Mesendoderm (in vitro differentiated cells): Measurements from ENCODE around the gene NOD1.

Source experiments
- DNase-seq: peaks from one replicate; pipeline ENCODE4 v3.0.0; 2013
- H2AK5ac ChIP-seq: 2 replicates; pipeline ENCODE4 v1.6.1; 2013; ENCODE audit warnings: low read length, inconsistent platforms
- H2BK120ac ChIP-seq: 2 replicates; pipeline ENCODE4 v1.6.1; 2013; ENCODE audit warnings: low read depth, mild to moderate bottlenecking, low read length, moderate library complexity, mixed read lengths
- H2BK15ac ChIP-seq: replicated peaks from 2 replicates; pipeline ENCODE4 v1.6.1; 2013; ENCODE audit warnings: low read depth, mild to moderate bottlenecking, moderate library complexity
- H2BK5ac ChIP-seq: 2 replicates; pipeline ENCODE4 v1.6.1; 2013; ENCODE audit warnings: low read length, inconsistent platforms
- H3K18ac ChIP-seq: 2 replicates; pipeline ENCODE4 v1.6.1; 2013; ENCODE audit warnings: mild to moderate bottlenecking, low read length, mixed read lengths
- H3K23ac ChIP-seq: one replicate; pipeline ENCODE4 v1.6.1; 2013; ENCODE audit warnings: low read length
- H3K27ac ChIP-seq: 2 replicates; pipeline ENCODE4 v1.5.1; 2013; ENCODE audit warnings: low read depth, mild to moderate bottlenecking, inconsistent platforms, low read length, moderate library complexity
- H3K27me3 ChIP-seq: 2 replicates; pipeline ENCODE4 v1.6.1; 2013; ENCODE audit warnings: low read length, control low read depth, mild to moderate bottlenecking, inconsistent platforms; ENCODE audit not compliant: insufficient read depth, poor library complexity
- H3K36me3 ChIP-seq: 2 replicates; pipeline ENCODE4 v1.6.1; 2013; ENCODE audit warnings: low read length, inconsistent platforms; ENCODE audit not compliant: control insufficient read depth, insufficient read depth
- H3K4ac ChIP-seq: one replicate; pipeline ENCODE4 v1.6.1; 2013; ENCODE audit warnings: low read depth, mild to moderate bottlenecking, low read length, moderate library complexity
- H3K4me1 ChIP-seq: 2 replicates; pipeline ENCODE4 v1.6.1; 2013; ENCODE audit warnings: low read depth, low read length, inconsistent platforms; ENCODE audit not compliant: control insufficient read depth
- H3K4me2 ChIP-seq: 2 replicates; pipeline ENCODE4 v1.6.1; 2013; ENCODE audit warnings: low read length
- H3K4me3 ChIP-seq: 2 replicates; pipeline ENCODE4 v1.5.1; 2013; ENCODE audit warnings: mild to moderate bottlenecking, low read length
- H3K56ac ChIP-seq: one replicate; pipeline ENCODE4 v1.6.1; 2013; ENCODE audit warnings: low read length
- H3K79me1 ChIP-seq: 2 replicates; pipeline ENCODE4 v1.6.1; 2013; ENCODE audit warnings: low read length, inconsistent platforms
- H3K79me2 ChIP-seq: 2 replicates; pipeline ENCODE4 v1.6.1; 2013; ENCODE audit warnings: mild to moderate bottlenecking, low read length; ENCODE audit not compliant: control insufficient read depth, insufficient read depth
- H3K9ac ChIP-seq: 2 replicates; pipeline ENCODE4 v1.6.1; 2013; ENCODE audit warnings: low read length, inconsistent platforms
- H4K5ac ChIP-seq: one replicate; pipeline ENCODE4 v1.6.1; 2013; ENCODE audit warnings: low read length
- H4K8ac ChIP-seq: one replicate; pipeline ENCODE4 v1.6.1; 2013; ENCODE audit warnings: low read depth, mild to moderate bottlenecking, control low read depth, low read length, moderate library complexity
- WGBS: extraction: QIAGEN DNeasy Blood & Tissue Kit; methylation state at CpG from one replicate; pipeline ENCODE4 v1.1.7; 2013; ENCODE audit warnings: low lambda C conversion rate, missing lambda C conversion rate; ENCODE audit not compliant: insufficient coverage; ENCODE audit errors: extremely low coverage; 5-methylcytosine and 5-hydroxymethylcytosine counted together

NOD1 gene

DNA sequence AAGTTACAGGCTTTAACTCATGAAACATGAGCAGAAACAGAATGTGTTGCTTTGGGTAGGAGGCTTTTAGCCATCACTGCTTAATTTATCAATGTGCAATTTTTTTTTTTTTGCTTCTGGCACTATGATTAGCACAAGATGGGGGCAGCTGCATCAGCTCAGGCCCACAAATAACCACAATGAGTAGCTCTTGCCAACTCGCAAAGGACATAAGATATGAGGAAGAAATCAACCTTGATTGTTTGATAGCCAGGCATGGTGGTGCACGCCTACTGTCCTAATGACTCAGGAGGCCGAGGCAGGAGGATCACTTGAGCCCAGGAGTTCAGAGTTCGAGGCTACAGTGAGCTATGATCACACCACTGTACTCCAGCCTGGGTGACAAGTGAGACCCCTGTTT lies 12.3 kb downstream of the NOD1 start:
- H3K23ac ChIP-seq = no peak overlapping the region
- peaks cover 4% of the 10 kb centered on the region for H3K4me1 ChIP-seq
- no CpG with 5 or more reads among the region's 4 CpGs for WGBS
- no peak overlapping the region for H3K56ac ChIP-seq
- no peak overlapping the region for H2BK15ac ChIP-seq
- no peak overlapping the region for H2AK5ac ChIP-seq
- H4K5ac ChIP-seq = no peak overlapping the region
- peaks cover 4% of the 10 kb centered on the region for H3K79me1 ChIP-seq
- no peak for DNase-seq
- H3K9ac ChIP-seq = no peak overlapping the region
- H4K8ac ChIP-seq = no peak overlapping the region
- no peaks in the 10 kb centered on the region for H3K79me2 ChIP-seq
- no peak overlapping the region for H3K18ac ChIP-seq
- H3K4ac ChIP-seq = no peak overlapping the region
- H2BK5ac ChIP-seq = no peak overlapping the region
- no peaks in the 10 kb centered on the region for H3K36me3 ChIP-seq
- H3K27me3 ChIP-seq = no peaks in the 10 kb centered on the region
- H2BK120ac ChIP-seq = no peak overlapping the region
- H3K4me2 ChIP-seq = no peak overlapping the region
- no peak overlapping the region for H3K4me3 ChIP-seq
- no peak overlapping the region for H3K27ac ChIP-seq

- Histone ChIP-seq H2BK5ac (no peak overlapping the region), H3K36me3 (no peaks in the 10 kb centered on the region), H2BK15ac (no peak overlapping the region), H3K27ac (no peak overlapping the region), H3K56ac (no peak overlapping the region), H3K4me3 (no peak overlapping the region), H3K4me2 (no peak overlapping the region), H2BK120ac (no peak overlapping the region), H3K79me1 (peaks cover 4% of the 10 kb centered on the region), H3K79me2 (no peaks in the 10 kb centered on the region), H3K27me3 (no peaks in the 10 kb centered on the region), H4K8ac (no peak overlapping the region), H3K23ac (no peak overlapping the region), H2AK5ac (no peak overlapping the region), H3K9ac (no peak overlapping the region), H3K18ac (no peak overlapping the region), H3K4me1 (peaks cover 4% of the 10 kb centered on the region), H4K5ac (no peak overlapping the region), H3K4ac (no peak overlapping the region)
- WGBS = no CpG with 5 or more reads among the region's 2 CpGs
- no peak for DNase-seq
These were observed 12.8 kb downstream of the NOD1 start for GRCh38 chr7:30465811-30466180.

DNA sequence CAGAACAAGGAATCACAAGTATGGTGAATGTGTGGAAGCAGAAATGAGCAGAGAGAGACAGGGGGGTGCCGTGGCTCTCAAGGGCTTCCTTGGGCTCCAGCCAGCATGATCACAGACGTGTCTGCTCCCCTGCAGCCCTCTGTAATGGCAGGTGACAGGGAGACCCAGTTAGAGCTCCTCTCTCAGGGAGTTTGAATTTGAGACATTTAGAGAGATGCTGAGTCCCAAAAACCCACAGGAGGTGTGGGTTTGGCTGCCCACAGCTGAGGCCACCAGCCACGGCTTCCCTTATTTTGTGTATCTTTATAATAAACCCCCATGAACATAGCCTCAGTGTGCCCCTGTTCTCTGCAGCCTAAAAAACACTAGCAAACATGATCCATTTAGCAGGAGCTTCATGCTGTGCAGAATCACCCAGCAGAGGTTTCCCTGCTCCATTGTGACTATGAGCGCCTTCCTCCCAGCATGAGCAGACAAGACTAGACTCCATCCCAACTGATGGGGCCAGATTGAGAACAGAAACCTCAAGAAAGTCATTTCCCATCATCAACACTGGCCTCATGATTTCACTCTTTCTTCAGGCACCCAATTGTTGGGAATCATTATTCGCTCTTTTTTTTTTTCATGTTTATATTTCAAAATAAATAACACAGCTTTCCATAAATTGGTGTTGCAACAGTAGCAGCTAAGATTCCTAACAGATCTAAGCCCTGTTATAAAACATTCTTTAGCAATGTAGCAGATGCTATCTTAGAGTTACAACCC lies 13.4 kb downstream of the NOD1 start:
- no CpG with 5 or more reads among the region's 5 CpGs for WGBS
- H2AK5ac ChIP-seq = no peak overlapping the region
- no peak overlapping the region for H4K8ac ChIP-seq
- H3K27me3 ChIP-seq = no peaks in the 10 kb centered on the region
- H3K23ac ChIP-seq = no peak overlapping the region
- no peak overlapping the region for H3K9ac ChIP-seq
- no peak overlapping the region for H4K5ac ChIP-seq
- no peaks in the 10 kb centered on the region for H3K36me3 ChIP-seq
- H3K79me2 ChIP-seq = no peaks in the 10 kb centered on the region
- no peak overlapping the region for H3K18ac ChIP-seq
- no peak overlapping the region for H3K4me3 ChIP-seq
- no peak overlapping the region for H2BK15ac ChIP-seq
- peaks cover 4% of the 10 kb centered on the region for H3K4me1 ChIP-seq
- no peak for DNase-seq
- no peak overlapping the region for H2BK120ac ChIP-seq
- H2BK5ac ChIP-seq = no peak overlapping the region
- H3K4me2 ChIP-seq = no peak overlapping the region
- H3K56ac ChIP-seq = no peak overlapping the region
- H3K4ac ChIP-seq = no peak overlapping the region
- H3K27ac ChIP-seq = no peak overlapping the region
- peaks cover 4% of the 10 kb centered on the region for H3K79me1 ChIP-seq

GRCh38 chr7:30464231-30464671 lies 14.3 kb downstream of the NOD1 start:
- Histone ChIP-seq H3K4ac (no peak overlapping the region), H3K79me2 (no peaks in the 10 kb centered on the region), H2AK5ac (no peak overlapping the region), H3K4me1 (peaks cover 3% of the 10 kb centered on the region), H3K18ac (no peak overlapping the region), H3K4me2 (no peak overlapping the region), H3K36me3 (no peaks in the 10 kb centered on the region), H4K8ac (no peak overlapping the region), H3K9ac (no peak overlapping the region), H3K4me3 (no peak overlapping the region), H3K27me3 (no peaks in the 10 kb centered on the region), H2BK120ac (no peak overlapping the region), H3K23ac (peak overlapping the region; percentile 19), H4K5ac (no peak overlapping the region), H2BK15ac (no peak overlapping the region), H2BK5ac (no peak overlapping the region), H3K56ac (no peak overlapping the region), H3K27ac (no peak overlapping the region), H3K79me1 (peaks cover 2% of the 10 kb centered on the region)
- DNase-seq = no peak
- WGBS = no CpG with 5 or more reads among the region's 5 CpGs

DNA sequence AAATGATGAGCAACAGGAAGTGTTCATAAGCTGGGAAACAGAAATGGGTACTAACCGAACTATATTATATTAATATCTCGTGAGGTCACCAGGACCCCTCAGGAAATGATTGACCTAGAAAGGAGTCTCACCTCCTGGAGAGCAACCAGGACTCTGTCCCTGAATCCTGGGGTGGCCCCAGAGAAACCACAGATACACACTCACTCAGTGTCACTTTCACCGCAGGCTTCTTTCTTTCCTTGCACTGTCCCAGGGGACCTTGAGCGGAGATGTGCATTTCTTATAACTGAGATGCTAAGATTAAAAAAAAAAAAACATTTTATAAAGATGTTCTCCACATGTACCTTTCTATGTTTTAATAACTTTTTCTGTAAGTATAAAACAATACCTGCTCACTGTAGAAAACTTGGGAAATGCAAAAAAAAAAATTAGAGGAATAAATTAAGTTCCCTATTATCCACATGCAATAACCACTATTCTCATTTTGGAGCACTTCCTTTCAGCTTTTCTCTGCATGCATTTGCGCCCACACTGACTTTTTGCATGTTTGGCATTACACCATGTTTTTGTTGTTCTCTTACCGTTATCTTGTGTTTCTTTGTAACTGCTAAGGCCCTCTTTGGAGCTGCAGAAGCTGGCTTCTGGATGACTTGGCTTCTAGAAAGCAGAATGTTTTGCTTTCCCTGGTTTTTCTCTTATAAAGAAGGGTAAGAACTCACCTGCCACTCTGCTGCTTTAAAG lies 15.0 kb downstream of the NOD1 start:
- no peak for DNase-seq
- H4K5ac ChIP-seq = no peak overlapping the region
- no CpG with 5 or more reads among the region's 6 CpGs for WGBS
- no peak overlapping the region for H3K27ac ChIP-seq
- H3K4me3 ChIP-seq = no peak overlapping the region
- no peak overlapping the region for H3K4me2 ChIP-seq
- no peak overlapping the region for H4K8ac ChIP-seq
- no peaks in the 10 kb centered on the region for H3K79me2 ChIP-seq
- H3K9ac ChIP-seq = no peak overlapping the region
- H2BK5ac ChIP-seq = no peak overlapping the region
- H3K79me1 ChIP-seq = peaks cover 2% of the 10 kb centered on the region
- no peaks in the 10 kb centered on the region for H3K36me3 ChIP-seq
- H3K23ac ChIP-seq = no peak overlapping the region
- H2AK5ac ChIP-seq = no peak overlapping the region
- no peak overlapping the region for H3K4ac ChIP-seq
- H3K18ac ChIP-seq = no peak overlapping the region
- no peak overlapping the region for H3K56ac ChIP-seq
- no peaks in the 10 kb centered on the region for H3K4me1 ChIP-seq
- H3K27me3 ChIP-seq = no peaks in the 10 kb centered on the region
- H2BK15ac ChIP-seq = no peak overlapping the region
- H2BK120ac ChIP-seq = no peak overlapping the region
